K562 treated with DMSO at 1 percent for 4 hours (cell line): ENCODE data around the gene CLEC16A. TPM values are rescaled to one million over a fixed set of nuclear protein-coding genes. Genes with fewer than 3 reads are reported as not detected.

Experiments
- total RNA-seq: library from RNA; unstranded; fragments of 300-600 nt; gene quantifications from 2 replicates; pipeline ENCODE4 v1.2.3, GENCODE V29; 2022; ENCODE audit not compliant: insufficient read depth

CLEC16A gene, protein sequence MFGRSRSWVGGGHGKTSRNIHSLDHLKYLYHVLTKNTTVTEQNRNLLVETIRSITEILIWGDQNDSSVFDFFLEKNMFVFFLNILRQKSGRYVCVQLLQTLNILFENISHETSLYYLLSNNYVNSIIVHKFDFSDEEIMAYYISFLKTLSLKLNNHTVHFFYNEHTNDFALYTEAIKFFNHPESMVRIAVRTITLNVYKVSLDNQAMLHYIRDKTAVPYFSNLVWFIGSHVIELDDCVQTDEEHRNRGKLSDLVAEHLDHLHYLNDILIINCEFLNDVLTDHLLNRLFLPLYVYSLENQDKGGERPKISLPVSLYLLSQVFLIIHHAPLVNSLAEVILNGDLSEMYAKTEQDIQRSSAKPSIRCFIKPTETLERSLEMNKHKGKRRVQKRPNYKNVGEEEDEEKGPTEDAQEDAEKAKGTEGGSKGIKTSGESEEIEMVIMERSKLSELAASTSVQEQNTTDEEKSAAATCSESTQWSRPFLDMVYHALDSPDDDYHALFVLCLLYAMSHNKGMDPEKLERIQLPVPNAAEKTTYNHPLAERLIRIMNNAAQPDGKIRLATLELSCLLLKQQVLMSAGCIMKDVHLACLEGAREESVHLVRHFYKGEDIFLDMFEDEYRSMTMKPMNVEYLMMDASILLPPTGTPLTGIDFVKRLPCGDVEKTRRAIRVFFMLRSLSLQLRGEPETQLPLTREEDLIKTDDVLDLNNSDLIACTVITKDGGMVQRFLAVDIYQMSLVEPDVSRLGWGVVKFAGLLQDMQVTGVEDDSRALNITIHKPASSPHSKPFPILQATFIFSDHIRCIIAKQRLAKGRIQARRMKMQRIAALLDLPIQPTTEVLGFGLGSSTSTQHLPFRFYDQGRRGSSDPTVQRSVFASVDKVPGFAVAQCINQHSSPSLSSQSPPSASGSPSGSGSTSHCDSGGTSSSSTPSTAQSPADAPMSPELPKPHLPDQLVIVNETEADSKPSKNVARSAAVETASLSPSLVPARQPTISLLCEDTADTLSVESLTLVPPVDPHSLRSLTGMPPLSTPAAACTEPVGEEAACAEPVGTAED
- total RNA-seq = 18.3 and 18.8 TPM in 2 replicates

DNA sequence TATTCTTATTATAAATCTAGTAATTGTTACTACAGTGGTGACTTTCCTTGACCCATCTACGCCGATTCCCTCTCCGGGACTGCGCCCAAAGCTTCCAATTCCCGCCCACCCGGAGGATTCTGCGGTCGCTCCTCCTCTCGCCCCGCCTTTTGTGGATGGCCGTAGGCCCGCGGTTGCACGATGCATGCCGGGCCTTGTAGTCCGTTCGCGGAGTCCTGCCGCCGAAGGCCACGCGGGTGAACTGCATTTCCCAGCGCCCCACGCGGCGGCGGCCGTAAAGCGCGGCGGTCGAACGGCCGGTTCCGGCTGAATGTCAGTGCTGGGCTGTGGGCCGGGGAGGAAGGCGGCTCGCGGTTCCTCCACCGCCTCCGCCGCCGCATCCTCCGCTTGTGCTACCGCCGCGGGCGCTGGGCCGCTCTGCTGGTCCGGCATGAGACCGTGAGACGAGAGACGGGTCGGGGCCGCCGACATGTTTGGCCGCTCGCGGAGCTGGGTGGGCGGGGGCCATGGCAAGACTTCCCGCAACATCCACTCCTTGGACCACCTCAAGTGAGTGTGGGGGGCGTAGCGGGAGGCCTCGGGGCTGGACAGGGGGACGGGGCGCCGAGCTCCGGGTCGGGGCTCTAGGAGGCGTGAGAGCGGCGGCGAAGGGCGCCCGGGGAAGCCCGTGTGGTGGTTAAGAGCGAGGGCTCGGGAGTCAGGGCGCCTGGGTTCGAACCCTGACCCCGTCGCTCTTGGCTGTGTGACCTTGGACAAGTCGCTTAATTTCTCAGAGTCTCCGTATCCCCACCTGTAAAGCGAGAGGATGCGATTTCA lies at the start of gene CLEC16A:
Gene CLEC16A, plus strand, starts transcription at position 316 of the 816 bp plus-strand sequence. Its CDS starts 154 bp downstream, at position 470.

GRCh38 chr16:10942352-10943063 lies 1.9 kb upstream of the CLEC16A start, which contains the start of gene DEXI:
Gene DEXI (minus strand): TSS chr16:10942468. CDS start chr16:10942005, 463 bp downstream.

Other genes starting within 250 kb of the CLEC16A start
- gene TEKT5, start 249.6 kb upstream of the CLEC16A start, total RNA-seq = not detected in 2 replicates
- gene NUBP1, start 200.7 kb upstream of the CLEC16A start, total RNA-seq = 17.3 and 21.2 TPM in 2 replicates
- not detected in 2 replicates for gene TVP23A, start 125.8 kb upstream of the CLEC16A start, total RNA-seq
- 0.10 and 0.59 TPM in 2 replicates for gene CIITA, start 67.4 kb upstream of the CLEC16A start, total RNA-seq
- gene DEXI, start 2.1 kb upstream of the CLEC16A start, total RNA-seq = 35.1 and 44.6 TPM in 2 replicates